Effector CD8-positive, alpha-beta T cell (primary cell): ENCODE results near the gene AGA.

Experiments
- DNase-seq: peaks from one replicate; lab custom pipeline; 2025; lab: John Stamatoyannopoulos, UW

Gene AGA

DNA sequence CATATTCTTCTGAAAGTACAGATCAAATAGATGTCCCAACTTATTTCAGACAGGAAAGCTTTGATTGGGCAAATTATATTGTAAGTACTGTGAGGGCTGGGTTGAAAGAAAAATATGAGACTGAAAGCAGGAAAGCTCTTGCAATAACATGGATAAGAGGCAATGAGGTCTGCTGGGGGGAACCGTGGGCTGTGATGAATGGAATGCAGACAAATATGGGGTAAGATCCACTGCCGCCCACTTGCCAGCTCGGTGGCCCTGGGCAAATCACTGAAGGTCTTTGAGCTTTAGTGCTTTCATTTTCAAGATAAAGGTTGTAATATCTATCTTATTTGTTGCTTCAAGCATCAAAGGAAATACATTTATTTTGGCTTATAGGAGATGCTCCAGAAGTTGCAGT lies 51.0 kb downstream of the AGA start:
- DNase-seq = no peak

GRCh38 chr4:177386278-177386815 lies 55.9 kb downstream of the AGA start:
- DNase-seq = no peak

GRCh38 chr4:177385576-177386277 lies 56.5 kb downstream of the AGA start:
- no peak for DNase-seq

GRCh38 chr4:177384856-177385397 lies 57.3 kb downstream of the AGA start:
- no peak for DNase-seq

- no peak for DNase-seq
These were observed 60.4 kb downstream of the AGA start for GRCh38 chr4:177381762-177382310.
